ENCODE results near the gene UTP25.
A peak's percentile ranks its signal among the peaks of the same experiment; 100 is the strongest.

- TF ChIP-seq CTCF (IDR thresholded peaks at IDR 0.05) (no peak), EZH2phosphoT487 (IDR thresholded peaks at IDR 0.05) (peak; percentile 35)
These were observed 43.3 kb upstream of the UTP25 start, which contains the start of gene C1orf74 for GRCh38 chr1:209784265-209785169.

Measured in neural progenitor cell (in vitro differentiated cells).